Smooth muscle cell (in vitro differentiated cells): Measurements from ENCODE around the gene FBXO15. TPM values are rescaled to one million over a fixed set of nuclear protein-coding genes. Genes with fewer than 3 reads are reported as not detected.

Source experiments
- DNase-seq: peaks from one replicate; lab custom pipeline; 2025; ENCODE audit not compliant: unreplicated experiment; lab: John Stamatoyannopoulos, UW
- H2AFZ ChIP-seq: fragments of 200-600 bp; sonication (generic); 2 replicates; pipeline ENCODE4 v1.6.0; 2016; ENCODE audit warnings: antibody characterized with exemption, low read depth, mild to moderate bottlenecking
- H3F3A ChIP-seq: fragments of 200-600 bp; sonication (generic); 2 replicates; pipeline ENCODE4 v1.6.0; 2017; ENCODE audit warnings: antibody characterized with exemption, low read depth
- H3K27ac ChIP-seq: fragments of 200-600 bp; sonication (generic); 2 replicates; pipeline ENCODE4 v1.5.1; 2016; ENCODE audit warnings: low read depth, mild to moderate bottlenecking
- H3K27me3 ChIP-seq: fragments of 200-600 bp; sonication (generic); 2 replicates; pipeline ENCODE4 v1.6.1; 2016; ENCODE audit warnings: low read depth, mild to moderate bottlenecking
- H3K36me3 ChIP-seq: fragments of 200-600 bp; sonication (generic); 2 replicates; pipeline ENCODE4 v1.5.1; 2016; ENCODE audit warnings: low read depth
- H3K4me1 ChIP-seq: fragments of 200-600 bp; sonication (generic); 2 replicates; pipeline ENCODE4 v1.5.1; 2016; ENCODE audit warnings: low read depth
- H3K4me2 ChIP-seq: fragments of 200-600 bp; sonication (generic); 2 replicates; pipeline ENCODE4 v1.6.0; 2016; ENCODE audit warnings: mild to moderate bottlenecking
- H3K4me3 ChIP-seq: fragments of 200-600 bp; sonication (generic); 2 replicates; pipeline ENCODE4 v1.5.1; 2016; ENCODE audit warnings: mild to moderate bottlenecking
- H3K79me2 ChIP-seq: fragments of 200-600 bp; sonication (generic); 2 replicates; pipeline ENCODE4 v1.6.0; 2016; ENCODE audit warnings: low read depth, mild to moderate bottlenecking
- H3K9ac ChIP-seq: fragments of 200-600 bp; sonication (generic); 2 replicates; pipeline ENCODE4 v1.6.0; 2016; ENCODE audit warnings: low read depth
- H3K9me3 ChIP-seq: fragments of 200-600 bp; sonication (generic); replicated peaks from 2 replicates; pipeline ENCODE4 v1.5.1; 2016; ENCODE audit warnings: low read depth
- H4K20me1 ChIP-seq: fragments of 200-600 bp; sonication (generic); 2 replicates; pipeline ENCODE4 v1.6.0; 2016; ENCODE audit warnings: low read depth
- CTCF ChIP-seq: fragments of 200-600 bp; sonication (generic); IDR thresholded peaks from 2 replicates; pipeline ENCODE4 v1.5.1; 2017; ENCODE audit warnings: borderline replicate concordance, mild to moderate bottlenecking, antibody characterized with exemption; ENCODE audit not compliant: insufficient read depth, poor library complexity, severe bottlenecking
- WGBS: methylation state at CpG from one replicate; pipeline ENCODE4 v1.1.7; 2016; ENCODE audit warnings: low lambda C conversion rate; 5-methylcytosine and 5-hydroxymethylcytosine counted together
- polyA plus RNA-seq: library from polyadenylated mRNA; unstranded; fragments of >200 nt; fragmentation: Nextera tagmentation; extraction: Ambion mirVana; gene quantifications from 2 replicates; pipeline ENCODE4 v1.2.1, GENCODE V29; 2016
- total RNA-seq: library from RNA; depleted of rRNA; stranded (reverse); fragments of >200 nt; gene quantifications from 2 replicates; pipeline ENCODE4 v1.2.3, GENCODE V29; 2014

The FBXO15 gene
- total and polyA plus RNA-seq, 2 experiments from 2014 or later: 2.2 to 7.8 TPM

- peak overlapping the region; percentile 70 for H3K4me2 ChIP-seq
- peaks cover 2% of the 10 kb centered on the region for H3K4me1 ChIP-seq
- H3K9ac ChIP-seq: no peak overlapping the region
- H3K27ac ChIP-seq: no peak overlapping the region
- H3K4me3 ChIP-seq: no peak overlapping the region
- H3K36me3 ChIP-seq: no peaks in the 10 kb centered on the region
- no peaks in the 10 kb centered on the region for H3F3A ChIP-seq
- DNase-seq: no peak
- 57% methylated on average over 18 of the region's 18 CpGs for WGBS
- TF ChIP-seq CTCF: no peak
- no peaks in the 10 kb centered on the region for H3K79me2 ChIP-seq
- H3K27me3 ChIP-seq: peaks cover 4% of the 10 kb centered on the region
- H3K9me3 ChIP-seq: no peaks in the 10 kb centered on the region
- no peaks in the 10 kb centered on the region for H4K20me1 ChIP-seq
- peak overlapping the region; percentile 94 for H2AFZ ChIP-seq
These were observed 64.7 kb downstream of the FBXO15 start for GRCh38 chr18:74082742-74083556.

GRCh38 chr18:74081966-74082741, 65.5 kb downstream of the FBXO15 start:
- H3F3A ChIP-seq: no peaks in the 10 kb centered on the region
- peaks cover 4% of the 10 kb centered on the region for H3K27me3 ChIP-seq
- H3K27ac ChIP-seq: no peak overlapping the region
- no peak overlapping the region for H3K4me3 ChIP-seq
- no peak overlapping the region for H3K9ac ChIP-seq
- H3K4me2 ChIP-seq: peak overlapping the region; percentile 70
- TF ChIP-seq CTCF: peak; percentile 36
- peaks cover 2% of the 10 kb centered on the region for H3K4me1 ChIP-seq
- no peaks in the 10 kb centered on the region for H3K36me3 ChIP-seq
- DNase-seq: peak; percentile 5
- WGBS: 63% methylated on average over 13 of the region's 13 CpGs
- no peaks in the 10 kb centered on the region for H3K9me3 ChIP-seq
- H3K79me2 ChIP-seq: no peaks in the 10 kb centered on the region
- no peaks in the 10 kb centered on the region for H4K20me1 ChIP-seq
- H2AFZ ChIP-seq: peak overlapping the region; percentile 94

GRCh38 chr18:74078257-74078656, 69.4 kb downstream of the FBXO15 start:
- TF ChIP-seq CTCF: no peak
- H3K36me3 ChIP-seq: no peaks in the 10 kb centered on the region
- H3K27ac ChIP-seq: no peak overlapping the region
- peaks cover 4% of the 10 kb centered on the region for H3K27me3 ChIP-seq
- H4K20me1 ChIP-seq: no peaks in the 10 kb centered on the region
- H3F3A ChIP-seq: no peaks in the 10 kb centered on the region
- H3K4me3 ChIP-seq: no peak overlapping the region
- H3K9ac ChIP-seq: no peak overlapping the region
- no peak for DNase-seq
- H2AFZ ChIP-seq: no peak overlapping the region
- H3K9me3 ChIP-seq: no peaks in the 10 kb centered on the region
- H3K79me2 ChIP-seq: no peaks in the 10 kb centered on the region
- WGBS: 94% methylated on average over 9 of the region's 9 CpGs
- no peak overlapping the region for H3K4me2 ChIP-seq
- H3K4me1 ChIP-seq: peaks cover 2% of the 10 kb centered on the region
